Tibial nerve (tissue), 4 donors: Measurements from ENCODE around the gene KLHL24.

Experiments
- EP300 ChIP-seq, 2 donors: sonication (generic); formaldehyde crosslinking; IDR thresholded peaks; one replicate each; pipeline ENCODE4 v1.6.1; 2017; ENCODE audit warnings: antibody characterized with exemption in 2 of 2, mild to moderate bottlenecking in 1 of 2
- POLR2A ChIP-seq, 2 donors: fragments of 450-650 bp; IDR thresholded peaks; one replicate each; pipeline ENCODE4 v1.6.1; 2017; ENCODE audit warnings: antibody characterized with exemption in 2 of 2, mild to moderate bottlenecking in 2 of 2, moderate library complexity in 2 of 2
- TF ChIP-seq, protein P1 (sequence below), 5 experiments: fragments of 200-600 bp in 3 of 5; fragments of 450-650 bp in 2 of 5; sonication (generic) in 3 of 5; IDR thresholded peaks; one replicate each; pipeline ENCODE4 v1.5.1; 2016 to 2019; ENCODE audit warnings: antibody characterized with exemption in 5 of 5, mild to moderate bottlenecking in 3 of 5, moderate library complexity in 2 of 5

DNA sequence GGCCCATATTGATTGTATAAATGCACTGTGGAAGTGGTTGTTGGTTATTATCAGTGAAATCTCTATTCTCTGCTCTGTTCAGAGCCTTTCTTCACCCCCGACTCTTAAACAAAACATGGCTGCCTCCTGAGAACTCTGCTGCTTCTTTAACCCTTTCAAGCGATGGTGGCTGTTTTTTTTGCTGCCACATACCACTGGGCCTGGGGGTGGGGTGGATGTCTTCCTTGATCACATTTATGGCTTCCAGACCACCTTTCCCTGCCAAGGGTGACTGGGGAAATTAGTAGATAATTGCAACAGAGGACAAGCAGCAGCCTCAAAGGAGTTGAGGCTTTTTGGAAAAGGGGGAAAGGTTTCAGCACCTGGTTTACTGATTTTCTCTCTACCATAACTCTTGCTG, 94.9 kb downstream of the KLHL24 start:
- TF ChIP-seq, protein P1, sequence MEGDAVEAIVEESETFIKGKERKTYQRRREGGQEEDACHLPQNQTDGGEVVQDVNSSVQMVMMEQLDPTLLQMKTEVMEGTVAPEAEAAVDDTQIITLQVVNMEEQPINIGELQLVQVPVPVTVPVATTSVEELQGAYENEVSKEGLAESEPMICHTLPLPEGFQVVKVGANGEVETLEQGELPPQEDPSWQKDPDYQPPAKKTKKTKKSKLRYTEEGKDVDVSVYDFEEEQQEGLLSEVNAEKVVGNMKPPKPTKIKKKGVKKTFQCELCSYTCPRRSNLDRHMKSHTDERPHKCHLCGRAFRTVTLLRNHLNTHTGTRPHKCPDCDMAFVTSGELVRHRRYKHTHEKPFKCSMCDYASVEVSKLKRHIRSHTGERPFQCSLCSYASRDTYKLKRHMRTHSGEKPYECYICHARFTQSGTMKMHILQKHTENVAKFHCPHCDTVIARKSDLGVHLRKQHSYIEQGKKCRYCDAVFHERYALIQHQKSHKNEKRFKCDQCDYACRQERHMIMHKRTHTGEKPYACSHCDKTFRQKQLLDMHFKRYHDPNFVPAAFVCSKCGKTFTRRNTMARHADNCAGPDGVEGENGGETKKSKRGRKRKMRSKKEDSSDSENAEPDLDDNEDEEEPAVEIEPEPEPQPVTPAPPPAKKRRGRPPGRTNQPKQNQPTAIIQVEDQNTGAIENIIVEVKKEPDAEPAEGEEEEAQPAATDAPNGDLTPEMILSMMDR (IDR thresholded peaks at IDR 0.05): no peak
- no peak for TF ChIP-seq POLR2A (IDR thresholded peaks at IDR 0.05)
- no peak for TF ChIP-seq EP300 (IDR thresholded peaks at IDR 0.05)
